Nephron (organoid): Measurements from ENCODE around the gene DAPK3.

Experiments used
- H3K27ac Mint-ChIP-seq, 3 experiments: 2 replicates each; pipeline ENCODE4 v1.8.0; 2020; ENCODE audit warnings: mixed read lengths in 3 of 3, mild to moderate bottlenecking in 2 of 3, moderate library complexity in 1 of 3
- H3K27me3 Mint-ChIP-seq: 2 replicates; pipeline ENCODE4 v1.8.0; 2021; ENCODE audit warnings: low read depth, mild to moderate bottlenecking, moderate library complexity, mixed read lengths
- H3K36me3 Mint-ChIP-seq: 2 replicates; pipeline ENCODE4 v1.8.0; 2020; ENCODE audit warnings: low read depth, mixed read lengths
- H3K4me1 Mint-ChIP-seq: 2 replicates; pipeline ENCODE4 v1.8.0; 2020; ENCODE audit warnings: mixed read lengths
- H3K4me3 Mint-ChIP-seq, 3 experiments: 2 replicates each; pipeline ENCODE4 v1.8.0; 2020; ENCODE audit warnings: mild to moderate bottlenecking in 3 of 3, mixed read lengths in 3 of 3, moderate library complexity in 2 of 3
- H3K9me3 Mint-ChIP-seq: 2 replicates; pipeline ENCODE4 v1.8.0; 2020; ENCODE audit warnings: mixed read lengths
- TF ChIP-seq, protein P1 (sequence below), 3 experiments: fragments of 200-600 bp; sonication (generic); IDR thresholded peaks; one replicate each; pipeline ENCODE4 v1.5.0; 2021; ENCODE audit warnings: antibody characterized with exemption in 3 of 3; ENCODE audit not compliant: unreplicated experiment in 3 of 3

Gene DAPK3

DNA sequence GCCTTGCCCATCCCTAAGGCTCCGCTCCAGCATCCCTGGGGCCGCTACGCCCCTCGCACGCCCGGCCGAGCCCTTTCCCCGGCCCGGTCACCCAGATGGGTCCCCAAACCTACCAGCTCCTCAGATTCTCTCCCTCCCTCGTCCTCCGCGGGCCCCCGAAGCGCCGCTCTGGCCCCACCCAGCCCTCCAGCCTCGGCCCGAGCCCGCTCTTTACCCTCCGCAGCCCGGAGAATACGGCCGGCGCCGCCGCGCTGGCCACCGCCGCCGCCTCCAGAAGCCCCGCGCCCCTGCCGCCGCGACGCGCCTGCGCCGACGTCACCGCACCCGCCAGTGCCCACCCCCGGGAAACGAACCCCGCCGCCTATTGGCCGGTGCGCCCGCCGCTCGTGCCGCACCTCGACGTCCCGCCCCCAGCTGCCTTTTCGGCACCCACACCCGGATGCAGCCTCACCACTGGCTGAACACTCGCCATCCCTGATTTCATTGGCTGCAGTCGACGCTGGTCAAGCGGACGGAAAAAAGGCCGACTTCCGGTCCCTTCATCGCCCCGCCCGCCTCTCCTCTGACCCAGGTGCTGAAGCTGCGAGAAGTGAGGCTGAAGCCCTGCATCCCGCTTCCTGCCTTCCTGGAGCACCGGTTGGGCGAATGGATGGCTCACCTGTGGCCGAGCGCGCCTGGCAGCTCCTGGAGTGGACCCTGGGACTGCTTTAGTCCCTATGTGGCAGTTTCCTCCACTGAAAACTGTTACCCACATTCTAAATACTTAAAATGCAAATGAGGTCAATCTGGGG lies at the start of gene DAPK3:
TSS of gene DAPK3 (minus strand) at position 292 of the 791 bp plus-strand sequence. CDS start 1,364 bp downstream, outside the sequence.
- Mint-ChIP-seq H3K27ac (peak within 1 kb of the TSS; percentile 78 to 94 (median 91)), H3K9me3 (no peaks in the 10 kb centered on the region), H3K27me3 (no peaks in the 10 kb centered on the region), H3K4me3 (peak within 1 kb of the TSS; percentile 89 to 98 (median 92)), H3K4me1 (peaks cover 30% of the 10 kb centered on the region), H3K36me3 (peaks cover 26% of the 10 kb centered on the region)
- TF ChIP-seq, protein P1, sequence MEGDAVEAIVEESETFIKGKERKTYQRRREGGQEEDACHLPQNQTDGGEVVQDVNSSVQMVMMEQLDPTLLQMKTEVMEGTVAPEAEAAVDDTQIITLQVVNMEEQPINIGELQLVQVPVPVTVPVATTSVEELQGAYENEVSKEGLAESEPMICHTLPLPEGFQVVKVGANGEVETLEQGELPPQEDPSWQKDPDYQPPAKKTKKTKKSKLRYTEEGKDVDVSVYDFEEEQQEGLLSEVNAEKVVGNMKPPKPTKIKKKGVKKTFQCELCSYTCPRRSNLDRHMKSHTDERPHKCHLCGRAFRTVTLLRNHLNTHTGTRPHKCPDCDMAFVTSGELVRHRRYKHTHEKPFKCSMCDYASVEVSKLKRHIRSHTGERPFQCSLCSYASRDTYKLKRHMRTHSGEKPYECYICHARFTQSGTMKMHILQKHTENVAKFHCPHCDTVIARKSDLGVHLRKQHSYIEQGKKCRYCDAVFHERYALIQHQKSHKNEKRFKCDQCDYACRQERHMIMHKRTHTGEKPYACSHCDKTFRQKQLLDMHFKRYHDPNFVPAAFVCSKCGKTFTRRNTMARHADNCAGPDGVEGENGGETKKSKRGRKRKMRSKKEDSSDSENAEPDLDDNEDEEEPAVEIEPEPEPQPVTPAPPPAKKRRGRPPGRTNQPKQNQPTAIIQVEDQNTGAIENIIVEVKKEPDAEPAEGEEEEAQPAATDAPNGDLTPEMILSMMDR (IDR thresholded peaks at IDR 0.05; ENCODE audit: unreplicated experiment in 3 of 3) = no peak

DNA sequence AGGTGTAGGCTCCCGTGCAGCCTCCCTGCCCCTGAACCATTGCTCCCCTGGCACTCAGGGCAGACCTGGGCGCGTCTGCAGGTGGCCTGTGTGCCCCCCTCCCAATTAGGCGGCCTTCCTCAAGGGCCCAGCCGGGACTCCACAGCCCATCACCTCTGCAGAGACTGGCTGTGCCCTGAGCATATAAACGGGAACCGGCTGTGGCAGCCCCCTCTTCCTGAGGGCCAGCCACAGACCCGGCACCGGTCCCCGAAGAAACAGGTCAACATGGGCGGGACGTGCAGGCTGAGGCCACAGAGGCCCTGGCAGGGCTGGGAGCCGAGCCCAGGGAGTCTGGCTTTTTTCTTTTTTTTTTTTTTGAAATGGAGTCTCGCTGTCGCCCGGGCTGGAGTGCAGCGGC lies 48.7 kb upstream of the DAPK3 start:
- TF ChIP-seq, protein P1 (IDR thresholded peaks at IDR 0.05; ENCODE audit: unreplicated experiment in 3 of 3) = no peak
- peaks cover 13% of the 10 kb centered on the region for H3K4me1 Mint-ChIP-seq
- no peak overlapping the region for H3K4me3 Mint-ChIP-seq
- no peaks in the 10 kb centered on the region for H3K27me3 Mint-ChIP-seq
- H3K9me3 Mint-ChIP-seq = no peaks in the 10 kb centered on the region
- peaks cover 37% of the 10 kb centered on the region for H3K36me3 Mint-ChIP-seq
- no peak overlapping the region for H3K27ac Mint-ChIP-seq

DNA sequence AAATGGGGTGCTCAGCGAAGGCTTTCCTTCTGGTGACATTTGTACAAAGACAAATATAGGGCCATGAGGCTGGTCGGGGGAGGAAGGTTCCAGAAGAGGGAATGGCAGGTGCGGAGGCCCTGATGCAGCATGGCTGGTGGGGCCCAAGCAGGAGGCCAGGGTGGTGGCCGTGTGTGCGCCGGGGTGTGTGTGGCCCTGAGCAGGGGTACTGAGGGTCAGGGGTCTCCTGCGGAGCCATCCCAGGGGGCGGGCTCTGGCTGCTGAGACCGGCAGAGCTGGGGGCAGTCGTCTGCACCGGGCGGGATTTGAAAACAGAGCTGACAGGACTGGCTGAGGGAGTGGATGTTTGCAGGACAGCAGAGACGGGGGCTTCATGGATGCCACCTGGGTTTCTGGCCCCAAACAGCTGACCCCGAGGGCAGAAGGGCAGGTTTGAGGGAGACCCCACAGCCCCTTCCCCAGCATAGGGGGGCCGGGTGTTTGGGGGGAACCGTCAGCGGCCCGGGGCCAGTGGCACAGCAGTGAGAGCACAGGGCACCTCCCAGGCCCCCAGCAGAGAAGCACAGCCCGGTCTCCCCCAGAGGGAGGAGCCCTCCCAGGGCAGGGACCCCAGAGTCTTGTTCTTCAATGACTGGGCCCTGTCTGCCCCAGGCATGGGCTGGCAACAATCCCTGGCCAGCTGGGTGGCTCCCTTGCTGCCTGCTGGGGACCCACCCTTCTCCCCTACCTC lies 48.0 kb upstream of the DAPK3 start:
- H3K27me3 Mint-ChIP-seq = no peaks in the 10 kb centered on the region
- no peaks in the 10 kb centered on the region for H3K9me3 Mint-ChIP-seq
- TF ChIP-seq, protein P1 (IDR thresholded peaks at IDR 0.05; ENCODE audit: unreplicated experiment in 3 of 3) = no peak
- peaks cover 33% of the 10 kb centered on the region for H3K36me3 Mint-ChIP-seq
- peaks cover 13% of the 10 kb centered on the region for H3K4me1 Mint-ChIP-seq
- no peak overlapping the region for H3K4me3 Mint-ChIP-seq
- no peak overlapping the region for H3K27ac Mint-ChIP-seq

DNA sequence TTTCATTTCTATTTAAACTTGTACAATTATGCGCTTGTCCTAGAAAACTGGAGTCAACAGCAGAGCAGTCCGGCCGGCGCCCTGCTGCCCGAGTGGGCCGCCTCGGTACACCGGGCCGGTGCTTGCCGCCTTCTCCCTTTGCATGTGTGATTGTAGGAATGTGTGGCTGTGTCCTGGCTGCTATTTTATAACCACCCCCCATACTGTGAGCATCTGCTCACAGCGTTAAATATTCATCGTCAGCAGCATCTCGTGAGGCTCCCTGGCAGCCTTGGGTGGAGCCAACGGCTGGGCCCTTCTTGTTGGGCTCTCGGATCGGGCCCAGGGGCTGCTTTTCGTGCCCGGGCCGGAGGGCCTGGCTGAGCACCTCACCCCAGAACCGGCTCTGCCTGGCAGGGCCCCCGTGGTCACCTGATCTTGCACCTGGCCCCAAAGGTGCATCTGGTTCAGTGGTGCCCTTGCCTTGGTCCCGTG lies 47.3 kb upstream of the DAPK3 start:
- peaks cover 26% of the 10 kb centered on the region for H3K36me3 Mint-ChIP-seq
- no peak overlapping the region for H3K4me3 Mint-ChIP-seq
- H3K27ac Mint-ChIP-seq = no peak overlapping the region
- TF ChIP-seq, protein P1 (IDR thresholded peaks at IDR 0.05; ENCODE audit: unreplicated experiment in 3 of 3) = no peak
- H3K9me3 Mint-ChIP-seq = no peaks in the 10 kb centered on the region
- H3K4me1 Mint-ChIP-seq = peaks cover 13% of the 10 kb centered on the region
- no peaks in the 10 kb centered on the region for H3K27me3 Mint-ChIP-seq

DNA sequence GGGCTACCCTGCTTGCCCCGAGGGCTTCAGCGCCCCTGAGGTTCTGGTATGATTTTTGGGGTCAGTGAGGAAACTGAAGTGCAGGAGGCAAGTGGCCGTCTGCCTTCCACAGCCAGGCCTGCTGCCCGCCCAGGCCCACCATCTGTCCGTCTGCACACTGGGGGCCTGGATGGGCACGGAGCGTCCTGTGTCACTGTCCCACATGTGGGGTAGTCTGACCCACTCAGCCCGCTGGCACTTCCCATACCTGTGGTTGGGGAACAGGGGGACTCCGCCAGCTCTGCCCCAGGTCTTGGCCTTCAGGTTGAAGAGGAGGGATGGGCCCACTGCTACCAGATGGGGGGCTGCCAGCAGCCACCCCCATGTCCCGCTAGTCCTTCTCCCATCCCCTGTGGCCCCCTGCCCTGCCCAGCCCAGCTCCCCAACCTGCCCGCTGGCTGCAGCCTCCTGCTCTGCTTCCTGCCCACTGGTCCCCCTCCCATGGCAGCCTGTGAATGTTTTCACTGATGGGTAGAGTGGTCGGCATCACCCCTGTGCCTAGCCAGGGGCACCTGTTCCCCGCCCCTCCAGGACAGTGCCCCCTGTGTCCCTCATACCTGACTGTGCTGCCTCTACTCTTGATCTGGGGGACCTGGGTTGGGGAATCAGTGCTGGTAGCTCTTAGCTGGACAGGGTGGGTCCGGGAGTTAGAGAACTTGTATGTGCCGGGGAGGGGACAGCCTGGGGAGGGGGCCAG lies 46.2 kb upstream of the DAPK3 start:
- H3K36me3 Mint-ChIP-seq = peaks cover 26% of the 10 kb centered on the region
- TF ChIP-seq, protein P1 (IDR thresholded peaks at IDR 0.05; ENCODE audit: unreplicated experiment in 3 of 3) = no peak
- H3K27me3 Mint-ChIP-seq = no peaks in the 10 kb centered on the region
- peaks cover 13% of the 10 kb centered on the region for H3K4me1 Mint-ChIP-seq
- no peak overlapping the region for H3K4me3 Mint-ChIP-seq
- H3K27ac Mint-ChIP-seq = peak overlapping the region in 2 of 3 experiments; percentile 41 to 79
- no peaks in the 10 kb centered on the region for H3K9me3 Mint-ChIP-seq
